GM21360 (cell line): ENCODE measurements around the gene CCDC63.

Source experiments
- ATAC-seq: cut with Tn5 transposase; IDR thresholded peaks from one replicate; pipeline ENCODE4 v1.9.1; 2021; ENCODE audit warnings: mild to moderate bottlenecking, moderate library complexity; ENCODE audit not compliant: unreplicated experiment

CCDC63 gene

DNA sequence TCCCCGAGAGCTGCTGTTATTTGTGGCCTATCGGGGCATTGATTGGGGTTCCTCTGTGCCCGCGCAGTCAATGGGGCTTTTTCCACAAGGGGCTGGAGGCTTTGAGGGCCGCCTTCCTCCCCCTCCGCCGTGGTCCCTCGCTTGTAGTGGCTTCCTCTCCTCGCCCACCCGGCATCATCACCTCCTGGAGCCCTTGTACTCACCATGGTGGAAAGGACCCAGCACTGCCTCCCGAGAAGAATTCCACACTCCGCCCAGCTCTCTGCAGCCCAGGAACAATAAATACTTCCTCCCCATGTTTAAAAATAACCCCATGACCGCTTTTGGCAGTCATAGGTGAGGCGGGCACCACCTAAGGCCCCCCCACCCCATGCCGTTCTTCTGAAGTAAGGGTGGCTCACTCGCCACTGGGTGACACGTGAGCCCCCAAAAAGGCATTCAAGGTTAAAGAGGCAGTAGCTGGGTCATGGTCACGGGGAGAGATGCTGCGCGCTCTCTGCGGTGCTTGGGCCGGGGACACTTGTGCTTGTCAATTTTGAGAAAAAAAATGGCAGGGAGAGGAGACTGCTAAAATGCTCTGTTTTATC is 73.6 kb downstream of the CCDC63 start, which contains the start of gene MYL2:
MYL2 (minus strand) TSS at position 256 of the 587 bp plus-strand sequence; CDS start at position 206, 50 bp downstream.
- ATAC-seq = no peak

DNA sequence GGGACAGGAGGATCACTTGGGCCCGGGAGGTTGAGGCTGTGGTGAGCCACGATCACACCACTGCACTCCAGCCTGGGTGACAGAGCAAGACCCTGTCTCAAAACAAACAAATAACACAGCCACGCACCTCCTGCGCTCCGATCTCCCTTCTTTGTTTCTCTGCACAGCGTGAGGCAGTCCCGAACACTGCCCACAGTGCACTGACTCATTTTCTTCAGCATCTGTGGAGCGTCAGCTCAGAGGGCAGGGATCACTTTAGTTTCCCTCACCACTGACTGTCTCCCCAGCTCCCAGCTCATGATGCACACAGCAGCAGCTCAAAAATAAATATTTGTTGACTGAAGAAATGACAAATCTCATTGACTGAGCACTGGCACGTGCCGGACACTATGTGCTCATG is 74.5 kb downstream of the CCDC63 start:
- no peak for ATAC-seq

DNA sequence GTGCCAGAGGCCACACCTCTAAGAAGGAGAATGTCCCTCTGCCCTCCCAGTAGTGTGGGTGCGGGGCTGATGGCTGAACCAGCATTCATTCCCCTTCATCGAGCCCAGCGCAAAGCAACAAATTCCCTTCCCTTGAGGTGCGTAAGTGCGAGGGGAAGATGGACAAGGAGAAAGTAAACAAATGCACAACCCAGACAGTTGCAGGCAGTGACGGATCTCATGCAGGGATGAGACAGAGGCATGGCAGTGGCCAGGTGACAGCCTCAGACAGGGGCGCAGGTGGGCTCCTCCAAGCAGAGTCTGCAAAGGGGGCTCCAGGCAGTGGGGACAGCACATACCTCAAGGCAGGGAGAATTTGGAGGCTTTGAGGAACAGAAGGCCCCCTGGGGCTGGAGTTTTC is 75.9 kb downstream of the CCDC63 start:
- ATAC-seq = no peak

DNA sequence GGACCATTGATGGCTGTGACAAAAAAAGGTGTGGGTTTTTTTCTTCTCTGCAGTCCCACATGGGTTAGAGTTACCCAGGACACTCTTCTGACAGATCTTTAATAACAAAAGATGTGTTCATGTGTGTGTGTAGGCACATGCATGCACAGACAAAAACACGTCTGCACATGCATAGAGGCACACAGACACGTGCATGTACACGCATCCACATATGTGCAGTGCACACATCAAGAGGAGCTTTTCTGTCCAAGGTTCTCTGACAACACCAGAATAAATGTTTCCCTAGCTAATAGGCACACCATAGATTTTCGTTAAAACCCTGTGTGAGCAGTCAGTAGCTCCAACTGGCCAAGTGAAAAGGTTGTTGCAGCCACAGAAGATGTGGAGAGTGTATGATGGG is 76.4 kb downstream of the CCDC63 start:
- ATAC-seq = no peak

GRCh38 chr12:110923692-110924334 is 77.0 kb downstream of the CCDC63 start:
- no peak for ATAC-seq

- no peak for ATAC-seq
These were observed 80.8 kb downstream of the CCDC63 start for GRCh38 chr12:110927546-110927945.

GRCh38 chr12:110928700-110929099 is 81.9 kb downstream of the CCDC63 start:
- no peak for ATAC-seq

DNA sequence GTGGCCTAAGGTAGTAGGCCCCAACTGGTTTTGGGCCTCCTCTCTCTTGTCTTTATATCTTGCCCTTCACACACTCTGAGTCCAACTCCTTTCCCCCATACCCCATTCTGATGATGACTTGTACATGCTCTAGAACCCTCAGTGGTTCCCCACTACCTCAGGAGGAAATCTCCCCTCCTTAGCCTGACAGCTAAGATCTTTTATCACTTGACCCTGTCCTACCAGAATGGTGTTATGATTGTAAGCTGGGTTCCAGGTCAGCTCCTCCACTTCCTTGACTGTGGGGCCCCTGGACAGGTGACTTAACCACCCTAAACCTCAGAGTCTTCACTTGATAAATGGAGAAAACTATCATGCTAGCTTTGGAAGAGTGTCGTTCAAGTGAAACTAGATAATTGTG is 83.0 kb downstream of the CCDC63 start:
- no peak for ATAC-seq

DNA sequence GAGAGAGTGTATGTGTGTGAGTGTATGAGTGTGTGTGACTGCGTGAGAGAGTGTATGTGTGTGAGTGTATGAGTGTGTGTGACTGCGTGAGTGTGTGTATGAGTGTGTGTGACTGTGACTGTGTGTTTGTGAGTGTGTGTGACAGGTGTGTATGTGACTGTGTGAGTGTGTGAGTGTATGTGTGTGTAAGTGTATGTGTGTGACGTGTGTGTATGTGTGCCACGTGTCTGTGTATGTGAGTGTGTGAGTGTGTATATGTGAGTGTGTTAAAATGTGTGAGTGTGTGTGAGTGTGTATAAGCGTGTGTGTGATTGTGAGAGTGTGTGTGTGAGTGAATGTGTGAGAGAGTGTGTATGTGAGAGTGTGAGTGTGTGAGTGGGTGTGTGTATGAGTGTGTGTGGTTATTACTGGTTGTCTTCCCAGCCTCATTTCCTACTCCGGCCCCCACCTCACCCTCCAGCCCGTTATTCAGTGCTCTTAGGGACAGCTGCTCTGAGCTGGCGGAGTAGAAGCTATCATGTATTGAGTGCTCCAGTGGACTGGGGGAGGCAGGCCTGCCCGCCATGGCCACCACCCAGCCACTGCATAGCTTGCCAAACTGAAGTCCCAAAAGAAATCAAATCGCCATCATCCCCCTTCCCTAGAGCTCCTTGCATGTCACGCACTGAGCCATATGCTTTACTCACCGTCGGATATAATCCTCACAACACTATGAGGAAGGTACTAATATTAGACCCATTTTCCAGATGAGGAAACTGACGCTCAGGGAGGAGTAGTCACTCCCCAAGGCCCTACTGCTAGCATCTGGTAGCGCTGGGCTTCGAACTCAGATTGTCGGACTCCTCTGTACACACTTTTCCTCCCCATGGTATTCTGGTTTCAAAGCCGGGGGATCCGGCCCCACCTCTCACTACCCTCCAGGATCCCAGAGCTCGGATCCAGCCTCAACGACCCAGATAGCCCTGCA is 83.8 kb downstream of the CCDC63 start:
- ATAC-seq = no peak

DNA sequence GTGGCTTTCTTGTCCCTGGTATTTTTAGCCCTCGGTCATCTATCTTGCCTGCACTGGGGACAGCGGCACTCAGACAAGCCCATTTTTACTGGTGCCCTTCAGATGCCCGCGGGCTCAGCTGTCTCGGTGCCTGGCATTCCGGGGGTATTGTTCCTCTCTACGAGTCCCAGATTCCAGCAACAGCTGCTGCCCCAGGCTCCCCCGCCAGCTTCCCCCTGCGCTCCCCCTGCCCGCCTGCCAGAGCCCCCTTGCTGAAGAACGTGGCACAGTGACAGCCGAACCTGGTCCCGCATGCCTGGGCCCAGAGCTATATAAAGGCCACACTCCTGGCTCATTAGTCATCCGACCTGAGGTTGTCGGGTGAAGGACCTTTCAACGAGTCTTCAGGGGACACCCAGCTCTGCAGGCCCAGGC is 84.5 kb downstream of the CCDC63 start:
- ATAC-seq = no peak

DNA sequence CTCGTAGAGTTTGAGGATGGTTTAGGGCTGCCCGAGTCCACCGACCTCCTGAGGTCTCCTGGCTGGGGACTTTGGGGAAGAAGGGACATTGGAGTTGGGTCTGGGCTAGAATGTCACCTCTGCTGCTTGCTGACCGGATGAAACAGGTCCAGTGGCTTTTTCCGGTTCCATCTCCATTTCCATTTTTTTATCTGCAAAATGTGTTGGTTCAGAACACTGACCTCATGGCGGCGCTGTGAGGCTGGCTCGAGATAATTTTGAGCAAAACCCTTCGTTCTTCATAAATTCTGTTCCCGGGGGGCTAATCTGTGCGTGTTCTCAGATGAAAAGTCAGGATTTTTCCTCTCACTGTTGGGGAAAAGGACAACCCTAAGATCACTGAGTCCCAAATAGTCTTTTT is 85.3 kb downstream of the CCDC63 start:
- ATAC-seq = no peak

GRCh38 chr12:110933326-110933974 is 86.7 kb downstream of the CCDC63 start:
- no peak for ATAC-seq

GRCh38 chr12:110934093-110934852 is 87.5 kb downstream of the CCDC63 start:
- ATAC-seq = no peak

GRCh38 chr12:110935588-110935987 is 88.8 kb downstream of the CCDC63 start:
- ATAC-seq = no peak

- ATAC-seq = no peak
These were observed 89.7 kb downstream of the CCDC63 start for GRCh38 chr12:110936367-110937103.

- no peak for ATAC-seq
These were observed 90.4 kb downstream of the CCDC63 start for GRCh38 chr12:110937104-110937641.

DNA sequence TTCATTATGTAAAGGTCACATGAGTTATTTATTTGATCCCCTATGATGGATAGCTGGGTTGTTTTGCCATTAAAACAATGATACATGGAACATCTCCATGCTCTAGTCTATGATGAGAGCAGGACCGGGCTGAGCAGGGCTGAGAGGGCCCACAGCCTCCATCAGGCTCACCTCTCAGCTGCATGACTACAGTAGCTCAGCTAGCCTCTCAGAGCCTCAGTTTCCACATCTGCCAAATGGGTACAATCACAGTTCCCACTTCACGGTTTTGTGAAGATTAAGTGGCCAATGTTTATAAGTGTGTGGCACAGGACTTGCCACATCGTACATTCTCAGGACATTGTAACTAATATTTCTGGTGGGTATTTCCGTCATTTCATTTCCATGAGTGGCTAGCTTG is 93.5 kb downstream of the CCDC63 start:
- no peak for ATAC-seq

DNA sequence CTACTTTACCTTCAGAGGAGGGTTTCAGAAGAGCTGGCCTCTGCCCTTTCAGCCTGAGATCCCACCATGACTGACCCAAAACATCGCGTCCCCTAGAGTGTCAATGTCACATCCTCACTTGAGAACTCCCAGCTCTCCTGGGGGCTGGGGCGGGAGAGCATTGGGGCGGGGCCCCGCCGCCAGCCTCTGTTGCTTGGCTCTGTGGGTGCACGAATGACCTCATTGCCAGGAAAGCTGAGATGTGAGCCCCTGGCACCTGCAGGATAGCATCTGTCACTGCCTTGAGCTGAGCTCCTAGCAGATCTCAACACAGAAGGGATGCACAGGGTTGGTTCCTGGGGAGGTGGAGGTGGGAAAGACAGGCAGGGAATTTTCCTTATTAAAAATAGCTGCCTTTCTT is 94.1 kb downstream of the CCDC63 start:
- ATAC-seq = no peak

- no peak for ATAC-seq
These were observed 94.6 kb downstream of the CCDC63 start for GRCh38 chr12:110941391-110941790.
